GM23338 (cell line): Measurements from ENCODE around the gene DNAL1. TPM values are rescaled to one million over a fixed set of nuclear protein-coding genes. Genes with fewer than 3 reads are reported as not detected.

Source experiments
- ATAC-seq: fragments of 200-7000 bp; cut with Tn5 transposase; 3 replicates; pipeline ENCODE4 v1.9.1; 2020
- DNase-seq: peaks from one replicate; pipeline ENCODE4 v3.0.0-alpha.2; 2015; ENCODE audit warnings: low spot score
- H2AFZ ChIP-seq: fragments of 200-600 bp; sonication (generic); 2 replicates; pipeline ENCODE4 v1.8.0; 2016; ENCODE audit warnings: antibody characterized with exemption, mild to moderate bottlenecking, moderate library complexity
- H3F3A ChIP-seq: fragments of 200-600 bp; sonication (generic); replicated peaks from 2 replicates; pipeline ENCODE4 v1.8.0; 2017; ENCODE audit warnings: antibody characterized with exemption, mixed run types, low read depth
- H3K27ac ChIP-seq: fragments of 200-600 bp; sonication (generic); 2 replicates; pipeline ENCODE4 v1.6.1; 2016; ENCODE audit warnings: low read depth
- H3K27me3 ChIP-seq: fragments of 200-600 bp; sonication (generic); 2 replicates; pipeline ENCODE4 v1.8.0; 2016; ENCODE audit warnings: mild to moderate bottlenecking, mixed run types, moderate library complexity; ENCODE audit not compliant: insufficient read depth
- H3K36me3 ChIP-seq: fragments of 200-600 bp; sonication (generic); 2 replicates; pipeline ENCODE4 v1.8.0; 2016; ENCODE audit warnings: mild to moderate bottlenecking; ENCODE audit not compliant: insufficient read depth
- H3K4me1 ChIP-seq: fragments of 200-600 bp; sonication (generic); 2 replicates; pipeline ENCODE4 v1.8.0; 2016; ENCODE audit warnings: mild to moderate bottlenecking, moderate library complexity; ENCODE audit not compliant: insufficient read depth
- H3K4me2 ChIP-seq: fragments of 200-600 bp; sonication (generic); 2 replicates; pipeline ENCODE4 v1.7.1; 2017; ENCODE audit warnings: mixed run types
- H3K4me3 ChIP-seq: fragments of 200-600 bp; sonication (generic); 2 replicates; pipeline ENCODE4 v1.6.1; 2016; ENCODE audit warnings: mixed run types
- H3K79me2 ChIP-seq: fragments of 200-600 bp; sonication (generic); replicated peaks from 2 replicates; pipeline ENCODE4 v1.8.0; 2017; ENCODE audit warnings: mild to moderate bottlenecking; ENCODE audit not compliant: insufficient read depth
- H3K9me2 ChIP-seq: fragments of 200-600 bp; sonication (generic); 2 replicates; pipeline ENCODE4 v1.8.0; 2017; ENCODE audit not compliant: insufficient read depth
- H4K20me1 ChIP-seq: fragments of 200-600 bp; sonication (generic); replicated peaks from 2 replicates; pipeline ENCODE4 v1.8.0; 2017; ENCODE audit warnings: mild to moderate bottlenecking; ENCODE audit not compliant: insufficient read depth
- H3K27ac Mint-ChIP-seq: 2 replicates; pipeline ENCODE4 v1.8.0; 2020; ENCODE audit warnings: inconsistent platforms, mild to moderate bottlenecking, moderate library complexity, mixed read lengths
- H3K27me3 Mint-ChIP-seq: 3 replicates; pipeline ENCODE4 v1.8.0; 2022; ENCODE audit warnings: low read depth, mild to moderate bottlenecking, moderate library complexity, mixed read lengths, inconsistent platforms; ENCODE audit not compliant: insufficient read depth, poor library complexity
- H3K36me3 Mint-ChIP-seq: 3 replicates; pipeline ENCODE4 v1.8.0; 2021; ENCODE audit warnings: low read depth, mild to moderate bottlenecking, inconsistent platforms, moderate library complexity, mixed read lengths
- H3K4me1 Mint-ChIP-seq: 3 replicates; pipeline ENCODE4 v1.8.0; 2020; ENCODE audit warnings: mild to moderate bottlenecking, inconsistent platforms, mixed read lengths
- H3K4me3 Mint-ChIP-seq: 3 replicates; pipeline ENCODE4 v1.8.0; 2021; ENCODE audit warnings: moderate library complexity, mild to moderate bottlenecking, inconsistent platforms, mixed read lengths
- H3K9me3 Mint-ChIP-seq: 3 replicates; pipeline ENCODE4 v1.8.0; 2020; ENCODE audit warnings: moderate library complexity, mild to moderate bottlenecking, inconsistent platforms, mixed read lengths
- CREB1 ChIP-seq: fragments of 250-450 bp; sonication (Bioruptor Pico); IDR thresholded peaks from 2 replicates; pipeline ENCODE4 v1.5.0; 2020; ENCODE audit warnings: low read depth, mild to moderate bottlenecking, moderate library complexity
- ETS1 ChIP-seq: IDR thresholded peaks from 2 replicates; pipeline ENCODE4 v1.6.1; 2016; ENCODE audit warnings: antibody characterized with exemption
- NANOG ChIP-seq: IDR thresholded peaks from 2 replicates; pipeline ENCODE4 v1.6.1; 2016; ENCODE audit warnings: antibody characterized with exemption, borderline replicate concordance
- POLR2AphosphoS5 ChIP-seq: IDR thresholded peaks from 2 replicates; pipeline ENCODE4 v1.6.1; 2016; ENCODE audit warnings: antibody characterized with exemption, low read depth
- ZNF331 ChIP-seq: fragments of 250-450 bp; sonication (Bioruptor Pico); IDR thresholded peaks from 2 replicates; pipeline ENCODE4 v1.5.0; 2020; ENCODE audit warnings: low read depth, mild to moderate bottlenecking, moderate library complexity
- polyA plus RNA-seq: library from polyadenylated mRNA; unstranded; fragments of >200 nt; fragmentation: Nextera tagmentation; extraction: Ambion mirVana; gene quantifications from 2 replicates; pipeline ENCODE4 v1.2.1, GENCODE V29; 2016
- total RNA-seq: library from RNA; depleted of rRNA; stranded (reverse); fragments of >200 nt; shearing (Covaris generic); gene quantifications from 2 replicates; pipeline ENCODE4 v1.2.3, GENCODE V29; 2014
- TF ChIP-seq, protein P1 (sequence below), 2 experiments: fragments of 200-600 bp in 1 of 2; sonication (generic) in 1 of 2; conservative IDR thresholded peaks; 2 replicates each; pipeline versions ENCODE4 v1.5.1 to v1.6.1; 2016 to 2017; ENCODE audit warnings: antibody characterized with exemption in 2 of 2, low read depth in 2 of 2, mild to moderate bottlenecking in 2 of 2, moderate library complexity in 1 of 2

The DNAL1 gene
- total and polyA plus RNA-seq, 2 experiments from 2014 or later: 7.6 to 29.3 TPM

DNA sequence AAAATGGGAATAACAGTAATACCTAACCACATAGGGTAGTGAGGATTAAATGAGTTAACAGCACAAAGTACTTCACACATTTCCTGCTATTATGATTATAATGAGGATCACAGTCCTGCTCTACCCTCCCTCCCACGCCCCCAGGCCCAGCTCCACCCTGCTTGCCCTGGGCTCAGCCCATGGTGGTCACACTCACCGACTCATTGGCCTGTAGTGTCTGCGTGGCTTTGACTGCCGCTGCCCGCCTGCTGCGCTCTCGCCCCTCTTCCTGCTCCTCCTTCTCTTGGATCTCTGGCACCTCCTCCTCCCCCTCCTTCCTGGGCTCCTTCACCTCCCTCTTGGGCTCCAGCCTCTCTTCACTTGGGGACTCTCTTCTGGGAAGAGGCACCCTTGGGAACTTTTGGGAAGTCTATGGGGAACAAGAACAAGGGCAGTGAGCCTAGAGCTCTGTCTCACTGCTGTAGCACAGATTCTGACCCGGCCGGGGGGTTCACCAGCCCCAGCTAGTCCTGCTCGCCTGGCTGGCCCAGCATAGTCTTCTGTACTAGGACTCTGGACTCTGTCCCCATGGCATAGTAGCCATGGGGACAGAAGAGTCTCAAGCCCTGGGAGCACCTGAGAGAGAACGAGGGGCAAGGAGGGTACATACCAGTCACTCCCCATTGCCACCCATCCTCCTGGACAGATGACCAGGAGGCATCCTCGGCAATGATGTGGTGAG is 76.5 kb downstream of the DNAL1 start:
- Histone ChIP-seq H3K36me3 (no peaks in the 10 kb centered on the region), H3K4me1 (peaks cover 45% of the 10 kb centered on the region), H2AFZ (no peak overlapping the region), H3K9me2 (no peaks in the 10 kb centered on the region), H3F3A (peaks cover 15% of the 10 kb centered on the region; the same call in 1 of the 2 replicates), H3K4me3 (no peak overlapping the region), H3K79me2 (no peaks in the 10 kb centered on the region), H4K20me1 (0 out of 2 replicates have a peak, but pooled peaks cover 7% of the 10 kb centered on the region), H3K27me3 (0 out of 2 replicates have a peak, but pooled peaks cover 6% of the 10 kb centered on the region), H3K4me2 (peak overlapping the region; percentile 30), H3K27ac (no peak overlapping the region)
- ATAC-seq (peak; percentile 67), DNase-seq (peak; percentile 78)
- H3K27ac Mint-ChIP-seq: no peak overlapping the region; the same call in 1 of the 2 replicates
- H3K9me3 Mint-ChIP-seq: no peaks in the 10 kb centered on the region
- H3K27me3 Mint-ChIP-seq: peaks cover 24% of the 10 kb centered on the region
- no peak overlapping the region; the same call in 2 of the 3 replicates for H3K4me3 Mint-ChIP-seq
- H3K4me1 Mint-ChIP-seq: peaks cover 64% of the 10 kb centered on the region
- TF ChIP-seq POLR2AphosphoS5: no peak
- no peak for TF ChIP-seq NANOG
- TF ChIP-seq ETS1: no peak
- no peak for TF ChIP-seq ZNF331 (CRISPR knock-in tag)
- TF ChIP-seq, protein P1, sequence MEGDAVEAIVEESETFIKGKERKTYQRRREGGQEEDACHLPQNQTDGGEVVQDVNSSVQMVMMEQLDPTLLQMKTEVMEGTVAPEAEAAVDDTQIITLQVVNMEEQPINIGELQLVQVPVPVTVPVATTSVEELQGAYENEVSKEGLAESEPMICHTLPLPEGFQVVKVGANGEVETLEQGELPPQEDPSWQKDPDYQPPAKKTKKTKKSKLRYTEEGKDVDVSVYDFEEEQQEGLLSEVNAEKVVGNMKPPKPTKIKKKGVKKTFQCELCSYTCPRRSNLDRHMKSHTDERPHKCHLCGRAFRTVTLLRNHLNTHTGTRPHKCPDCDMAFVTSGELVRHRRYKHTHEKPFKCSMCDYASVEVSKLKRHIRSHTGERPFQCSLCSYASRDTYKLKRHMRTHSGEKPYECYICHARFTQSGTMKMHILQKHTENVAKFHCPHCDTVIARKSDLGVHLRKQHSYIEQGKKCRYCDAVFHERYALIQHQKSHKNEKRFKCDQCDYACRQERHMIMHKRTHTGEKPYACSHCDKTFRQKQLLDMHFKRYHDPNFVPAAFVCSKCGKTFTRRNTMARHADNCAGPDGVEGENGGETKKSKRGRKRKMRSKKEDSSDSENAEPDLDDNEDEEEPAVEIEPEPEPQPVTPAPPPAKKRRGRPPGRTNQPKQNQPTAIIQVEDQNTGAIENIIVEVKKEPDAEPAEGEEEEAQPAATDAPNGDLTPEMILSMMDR (conservative IDR thresholded peaks at IDR 0.05; ENCODE audit: low read depth in 2 of 2): no peak
- peaks cover 21% of the 10 kb centered on the region for H3K36me3 Mint-ChIP-seq

- Histone ChIP-seq H3K4me3 (no peak overlapping the region), H3K27me3 (0 out of 2 replicates have a peak, but pooled peaks cover 6% of the 10 kb centered on the region), H3K9me2 (no peaks in the 10 kb centered on the region), H3K27ac (no peak overlapping the region), H4K20me1 (0 out of 2 replicates have a peak, but pooled peaks cover 3% of the 10 kb centered on the region), H3K36me3 (no peaks in the 10 kb centered on the region), H3F3A (peaks cover 15% of the 10 kb centered on the region; the same call in 1 of the 2 replicates), H2AFZ (no peak overlapping the region), H3K4me1 (peaks cover 39% of the 10 kb centered on the region), H3K4me2 (no peak overlapping the region), H3K79me2 (no peaks in the 10 kb centered on the region)
- peaks cover 22% of the 10 kb centered on the region for H3K27me3 Mint-ChIP-seq
- H3K4me3 Mint-ChIP-seq: no peak overlapping the region
- H3K4me1 Mint-ChIP-seq: peaks cover 55% of the 10 kb centered on the region
- DNase-seq (no peak), ATAC-seq (no peak)
- TF ChIP-seq CREB1: no peak
- H3K9me3 Mint-ChIP-seq: no peaks in the 10 kb centered on the region
- no peak overlapping the region for H3K27ac Mint-ChIP-seq
- peaks cover 21% of the 10 kb centered on the region for H3K36me3 Mint-ChIP-seq
These were observed 77.8 kb downstream of the DNAL1 start for GRCh38 chr14:73722581-73722980.
